Mesothelial cell of epicardium (in vitro differentiated cells): ENCODE results near the gene CCDC71L. TPM values are rescaled to one million over a fixed set of nuclear protein-coding genes. Genes with fewer than 3 reads are reported as not detected.

Source experiments
- DNase-seq, 2 experiments: peaks; one replicate each; pipeline ENCODE4 v3.0.0; 2021; ENCODE audit warnings: low spot score in 2 of 2; ENCODE audit not compliant: unreplicated experiment in 2 of 2
- H3K27ac Mint-ChIP-seq: 2 replicates; pipeline ENCODE4 v1.8.0; 2021; ENCODE audit warnings: mixed read lengths
- H3K27me3 Mint-ChIP-seq: 2 replicates; pipeline ENCODE4 v1.8.0; 2021; ENCODE audit warnings: low read depth, mixed read lengths
- H3K36me3 Mint-ChIP-seq: 2 replicates; pipeline ENCODE4 v1.8.0; 2021; ENCODE audit warnings: mixed read lengths
- H3K4me1 Mint-ChIP-seq: 2 replicates; pipeline ENCODE4 v1.8.0; 2021; ENCODE audit warnings: mixed read lengths
- H3K4me3 Mint-ChIP-seq: 2 replicates; pipeline ENCODE4 v1.8.0; 2021; ENCODE audit warnings: mild to moderate bottlenecking, moderate library complexity, mixed read lengths
- H3K9me3 Mint-ChIP-seq: 2 replicates; pipeline ENCODE4 v1.8.0; 2021; ENCODE audit warnings: mixed read lengths
- CTCF ChIP-seq: fragments of 200-600 bp; sonication (generic); IDR thresholded peaks from one replicate; pipeline ENCODE4 v1.5.0; 2021; ENCODE audit warnings: antibody characterized with exemption; ENCODE audit not compliant: unreplicated experiment
- total RNA-seq: library from RNA; stranded (reverse); gene quantifications from 3 replicates; pipeline ENCODE4 v1.2.1, GENCODE V29; 2021

CCDC71L gene
- total RNA-seq, 1 donor from 2014 or later = 22.5 TPM

DNA sequence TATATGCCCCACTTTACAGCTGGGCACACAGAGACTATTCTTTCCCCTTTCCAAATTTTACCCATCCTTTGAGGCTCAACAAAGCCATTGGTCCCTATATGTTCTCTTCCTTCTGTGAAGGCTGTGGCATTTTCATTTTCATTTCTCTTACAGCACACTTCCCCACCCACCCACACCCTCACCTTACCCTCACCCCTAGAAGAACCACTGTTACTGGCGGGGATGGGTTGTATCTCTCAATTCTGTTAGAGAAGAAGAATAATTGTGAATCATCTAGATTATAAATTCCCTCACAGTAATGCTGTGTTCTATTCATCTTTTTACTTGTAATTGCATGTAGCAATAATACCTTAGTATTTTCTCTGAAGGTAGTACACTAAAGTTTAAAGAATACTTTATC lies 10.2 kb upstream of the CCDC71L start:
- no peak for DNase-seq
- Mint-ChIP-seq H3K27me3 (no peaks in the 10 kb centered on the region), H3K9me3 (peaks cover 33% of the 10 kb centered on the region), H3K4me1 (no peaks in the 10 kb centered on the region), H3K27ac (no peak overlapping the region), H3K4me3 (no peak overlapping the region), H3K36me3 (peaks cover 6% of the 10 kb centered on the region)
- no peak for TF ChIP-seq CTCF

GRCh38 chr7:106668861-106669524 lies 8.0 kb upstream of the CCDC71L start:
- peaks cover 3% of the 10 kb centered on the region for H3K36me3 Mint-ChIP-seq

DNA sequence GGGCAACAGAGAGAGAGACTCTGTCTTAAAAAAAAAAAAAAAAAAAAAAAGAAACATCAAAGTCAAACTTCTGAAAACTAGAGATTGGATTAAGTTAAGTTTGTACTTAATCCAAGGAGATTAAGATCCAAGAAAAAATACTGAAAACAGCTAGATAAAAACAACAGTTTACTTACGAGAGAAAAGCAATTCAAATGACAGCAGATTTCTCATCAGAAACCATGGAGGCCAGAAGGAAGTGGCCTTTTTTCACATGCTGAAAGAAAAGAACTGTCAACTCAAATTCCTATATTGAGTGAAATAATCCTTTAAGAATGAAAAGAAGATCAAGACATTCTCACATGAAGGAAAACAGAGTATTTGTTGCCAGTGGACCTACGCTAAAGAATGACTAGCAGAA lies 5.4 kb upstream of the CCDC71L start:
- Mint-ChIP-seq H3K27me3 (no peaks in the 10 kb centered on the region), H3K9me3 (peaks cover 15% of the 10 kb centered on the region), H3K4me3 (no peak overlapping the region), H3K27ac (no peak overlapping the region), H3K4me1 (no peaks in the 10 kb centered on the region), H3K36me3 (no peaks in the 10 kb centered on the region)
- DNase-seq = no peak
- TF ChIP-seq CTCF = no peak

More at GRCh38 chr7:106668861-106669524, 8.0 kb upstream of the CCDC71L start:
- H3K4me1 Mint-ChIP-seq = no peaks in the 10 kb centered on the region
- peaks cover 30% of the 10 kb centered on the region for H3K9me3 Mint-ChIP-seq
- DNase-seq = no peak
- H3K27ac Mint-ChIP-seq = no peak overlapping the region
- H3K27me3 Mint-ChIP-seq = no peaks in the 10 kb centered on the region
- no peak for TF ChIP-seq CTCF
- no peak overlapping the region for H3K4me3 Mint-ChIP-seq

DNA sequence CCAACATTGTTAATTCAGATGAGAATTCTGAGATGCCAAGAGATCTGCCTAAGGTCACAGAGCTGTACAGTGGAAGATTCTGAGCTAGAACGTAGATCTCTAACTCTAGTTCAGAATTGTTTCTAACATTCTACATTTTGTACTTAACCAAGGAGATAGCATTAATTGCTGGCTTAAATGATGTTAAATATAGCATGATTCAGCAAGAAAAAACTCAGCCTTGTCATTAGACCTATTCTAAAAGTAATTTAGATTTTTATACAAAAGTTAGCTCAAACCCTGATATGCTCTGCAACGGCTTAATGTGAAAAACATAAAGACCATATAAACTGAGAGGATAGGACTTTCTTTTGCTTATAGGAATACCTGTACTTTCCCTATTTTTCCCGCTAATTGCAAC lies 3.4 kb upstream of the CCDC71L start:
- peaks cover 3% of the 10 kb centered on the region for H3K4me1 Mint-ChIP-seq
- H3K27ac Mint-ChIP-seq = no peak overlapping the region
- no peak overlapping the region for H3K4me3 Mint-ChIP-seq
- TF ChIP-seq CTCF = no peak
- H3K36me3 Mint-ChIP-seq = no peaks in the 10 kb centered on the region
- H3K9me3 Mint-ChIP-seq = peaks cover 15% of the 10 kb centered on the region
- no peak for DNase-seq
- H3K27me3 Mint-ChIP-seq = no peaks in the 10 kb centered on the region

- peak; percentile 62 for TF ChIP-seq CTCF
- DNase-seq = peak; percentile 41 to 68
- H3K4me3 Mint-ChIP-seq = peak overlapping the region; percentile 88
- peak overlapping the region; percentile 89 for H3K27ac Mint-ChIP-seq
- H3K27me3 Mint-ChIP-seq = no peaks in the 10 kb centered on the region
- no peaks in the 10 kb centered on the region for H3K36me3 Mint-ChIP-seq
- peaks cover 1% of the 10 kb centered on the region for H3K9me3 Mint-ChIP-seq
- H3K4me1 Mint-ChIP-seq = peaks cover 26% of the 10 kb centered on the region
Observed at GRCh38 chr7:106659963-106660861, 746 bp downstream of the CCDC71L start.
